ENCODE results near the gene LARP1.
"Not testable (repeated sequence)": the region's sequence is repeated elsewhere in the genome, so short reads cannot be mapped to it uniquely, and the experiment has no call there.

Gene LARP1

GRCh38 chr5:154755361-154756008, at the start of gene LARP1:
Gene LARP1 (plus strand): TSS chr5:154755377. CDS start chr5:154755758, 381 bp downstream.
- DNase-seq, result no peak

GRCh38 chr5:154706416-154706815, 48.8 kb upstream of the LARP1 start:
- DNase-seq, result no peak

GRCh38 chr5:154707641-154708040, 47.5 kb upstream of the LARP1 start:
- DNase-seq, result no peak

- DNase-seq, result no peak
Measured at GRCh38 chr5:154708207-154708606, 47.0 kb upstream of the LARP1 start.

GRCh38 chr5:154708846-154709245, 46.3 kb upstream of the LARP1 start:
- no peak for DNase-seq

GRCh38 chr5:154709368-154710305, 45.5 kb upstream of the LARP1 start:
- no peak for DNase-seq

GRCh38 chr5:154712518-154713437, 42.4 kb upstream of the LARP1 start:
- DNase-seq, result peak; percentile 68

GRCh38 chr5:154713615-154714125, 41.5 kb upstream of the LARP1 start:
- DNase-seq, result no peak

- peak; percentile 8 for DNase-seq
Measured at GRCh38 chr5:154714266-154714986, 40.8 kb upstream of the LARP1 start.

GRCh38 chr5:154721481-154722058, 33.6 kb upstream of the LARP1 start:
- DNase-seq, result no peak

- DNase-seq, result no peak
Measured at GRCh38 chr5:154722097-154722496, 33.1 kb upstream of the LARP1 start.

GRCh38 chr5:154722936-154723335, 32.2 kb upstream of the LARP1 start:
- DNase-seq, result no peak

GRCh38 chr5:154723740-154724505, 31.3 kb upstream of the LARP1 start:
- no peak for DNase-seq

GRCh38 chr5:154727361-154727760, 27.8 kb upstream of the LARP1 start:
- DNase-seq, result no peak

- no peak for DNase-seq
Measured at GRCh38 chr5:154728939-154729588, 26.1 kb upstream of the LARP1 start.

GRCh38 chr5:154729613-154730012, 25.6 kb upstream of the LARP1 start:
- DNase-seq, result no peak

GRCh38 chr5:154730761-154731160, 24.4 kb upstream of the LARP1 start:
- DNase-seq, result not testable (repeated sequence)

GRCh38 chr5:154732212-154732611, 23.0 kb upstream of the LARP1 start:
- DNase-seq, result no peak

- no peak for DNase-seq
Measured at GRCh38 chr5:154734370-154735248, 20.6 kb upstream of the LARP1 start.
